ENCODE results near the gene ALPK3. TPM values are rescaled to one million over a fixed set of nuclear protein-coding genes. Genes with fewer than 3 reads are reported as not detected.

Gene ALPK3
- total RNA-seq, 1 donor from 2014 or later: 54.5 TPM

DNA sequence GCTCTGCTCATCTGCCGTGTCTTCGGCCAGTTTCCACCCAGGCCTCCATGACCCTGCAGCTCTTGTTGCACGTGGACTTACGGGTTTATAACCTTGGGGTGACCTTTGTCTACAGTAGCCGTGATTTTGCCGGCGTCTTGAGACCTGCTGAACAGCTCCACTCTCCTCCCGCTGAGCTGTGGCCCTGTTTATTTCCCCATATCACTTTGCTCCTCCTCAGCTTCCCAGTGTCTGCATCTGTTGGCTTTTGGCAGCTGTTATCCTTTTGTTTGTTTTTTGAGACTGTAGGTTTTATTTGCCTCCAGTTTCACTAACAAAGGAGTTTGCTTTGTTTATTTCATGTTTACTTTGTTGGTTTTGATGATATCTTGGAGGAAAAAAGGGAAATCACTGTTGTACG lies 38.0 kb downstream of the ALPK3 start:
- H3K4me3 ChIP-seq (ENCODE audit: low read depth, low read length): no peak overlapping the region
- DNase-seq (ENCODE audit: low read depth): no peak
- no peaks in the 10 kb centered on the region for H3K27me3 ChIP-seq (ENCODE audit: control insufficient read depth, insufficient read depth, low read length)
- peaks cover 2% of the 10 kb centered on the region for H3K36me3 ChIP-seq (ENCODE audit: control insufficient read depth, insufficient read depth, low read length)
- TF ChIP-seq, protein P1, sequence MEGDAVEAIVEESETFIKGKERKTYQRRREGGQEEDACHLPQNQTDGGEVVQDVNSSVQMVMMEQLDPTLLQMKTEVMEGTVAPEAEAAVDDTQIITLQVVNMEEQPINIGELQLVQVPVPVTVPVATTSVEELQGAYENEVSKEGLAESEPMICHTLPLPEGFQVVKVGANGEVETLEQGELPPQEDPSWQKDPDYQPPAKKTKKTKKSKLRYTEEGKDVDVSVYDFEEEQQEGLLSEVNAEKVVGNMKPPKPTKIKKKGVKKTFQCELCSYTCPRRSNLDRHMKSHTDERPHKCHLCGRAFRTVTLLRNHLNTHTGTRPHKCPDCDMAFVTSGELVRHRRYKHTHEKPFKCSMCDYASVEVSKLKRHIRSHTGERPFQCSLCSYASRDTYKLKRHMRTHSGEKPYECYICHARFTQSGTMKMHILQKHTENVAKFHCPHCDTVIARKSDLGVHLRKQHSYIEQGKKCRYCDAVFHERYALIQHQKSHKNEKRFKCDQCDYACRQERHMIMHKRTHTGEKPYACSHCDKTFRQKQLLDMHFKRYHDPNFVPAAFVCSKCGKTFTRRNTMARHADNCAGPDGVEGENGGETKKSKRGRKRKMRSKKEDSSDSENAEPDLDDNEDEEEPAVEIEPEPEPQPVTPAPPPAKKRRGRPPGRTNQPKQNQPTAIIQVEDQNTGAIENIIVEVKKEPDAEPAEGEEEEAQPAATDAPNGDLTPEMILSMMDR (IDR thresholded peaks at IDR 0.05; ENCODE audit: insufficient read depth, low read length, poor library complexity, severe bottlenecking): no peak

DNA sequence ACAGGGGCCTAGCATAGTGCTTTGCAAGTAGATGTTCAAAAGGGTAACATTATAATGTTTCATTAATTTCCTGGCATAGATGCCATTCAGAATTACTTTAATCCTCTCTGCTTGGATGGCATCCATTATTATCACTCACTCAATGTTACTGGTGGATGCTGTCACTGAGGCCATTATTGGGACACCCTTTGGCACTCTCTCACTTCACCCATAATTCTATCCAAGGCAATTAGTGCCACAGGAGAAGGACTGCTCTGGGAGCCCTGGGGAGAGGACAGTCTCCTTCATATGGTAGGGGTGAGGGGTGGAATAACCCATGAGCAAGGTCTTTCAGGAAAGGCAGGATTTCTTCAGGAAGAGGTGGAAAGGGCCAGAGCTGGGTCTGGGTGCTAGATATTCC lies 38.6 kb downstream of the ALPK3 start:
- Histone ChIP-seq H3K36me3 (ENCODE audit: control insufficient read depth, insufficient read depth, low read length) (peaks cover 2% of the 10 kb centered on the region), H3K27me3 (ENCODE audit: control insufficient read depth, insufficient read depth, low read length) (no peaks in the 10 kb centered on the region), H3K4me3 (ENCODE audit: low read depth, low read length) (no peak overlapping the region)
- TF ChIP-seq, protein P1 (IDR thresholded peaks at IDR 0.05; ENCODE audit: insufficient read depth, low read length, poor library complexity, severe bottlenecking): no peak
- no peak for DNase-seq (ENCODE audit: low read depth)

DNA sequence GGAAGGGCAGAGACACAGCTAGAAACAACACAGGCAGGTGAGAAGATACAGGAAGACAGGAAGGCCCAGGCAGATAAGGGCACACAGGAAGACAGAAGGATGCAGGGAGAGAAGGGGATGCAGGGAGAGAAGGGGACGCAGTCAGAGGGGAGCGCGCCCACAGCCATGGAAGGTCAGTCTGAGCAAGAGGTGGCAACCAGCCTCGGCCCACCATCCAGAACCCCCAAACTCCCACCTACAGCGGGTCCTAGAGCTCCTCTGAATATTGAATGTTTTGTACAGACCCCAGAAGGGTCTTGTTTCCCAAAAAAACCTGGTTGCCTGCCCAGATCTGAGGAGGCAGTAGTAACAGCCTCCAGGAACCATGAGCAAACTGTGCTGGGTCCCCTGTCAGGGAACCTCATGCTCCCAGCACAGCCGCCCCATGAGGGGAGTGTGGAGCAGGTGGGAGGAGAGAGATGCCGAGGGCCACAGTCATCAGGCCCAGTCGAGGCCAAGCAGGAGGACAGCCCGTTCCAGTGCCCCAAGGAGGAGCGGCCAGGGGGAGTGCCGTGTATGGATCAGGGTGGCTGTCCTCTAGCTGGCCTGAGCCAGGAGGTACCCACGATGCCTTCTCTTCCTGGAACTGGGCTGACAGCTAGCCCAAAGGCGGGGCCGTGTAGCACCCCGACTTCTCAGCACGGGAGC lies 39.7 kb downstream of the ALPK3 start:
- TF ChIP-seq, protein P1 (IDR thresholded peaks at IDR 0.05; ENCODE audit: insufficient read depth, low read length, poor library complexity, severe bottlenecking): no peak
- H3K27me3 ChIP-seq (ENCODE audit: control insufficient read depth, insufficient read depth, low read length): no peaks in the 10 kb centered on the region

DNA sequence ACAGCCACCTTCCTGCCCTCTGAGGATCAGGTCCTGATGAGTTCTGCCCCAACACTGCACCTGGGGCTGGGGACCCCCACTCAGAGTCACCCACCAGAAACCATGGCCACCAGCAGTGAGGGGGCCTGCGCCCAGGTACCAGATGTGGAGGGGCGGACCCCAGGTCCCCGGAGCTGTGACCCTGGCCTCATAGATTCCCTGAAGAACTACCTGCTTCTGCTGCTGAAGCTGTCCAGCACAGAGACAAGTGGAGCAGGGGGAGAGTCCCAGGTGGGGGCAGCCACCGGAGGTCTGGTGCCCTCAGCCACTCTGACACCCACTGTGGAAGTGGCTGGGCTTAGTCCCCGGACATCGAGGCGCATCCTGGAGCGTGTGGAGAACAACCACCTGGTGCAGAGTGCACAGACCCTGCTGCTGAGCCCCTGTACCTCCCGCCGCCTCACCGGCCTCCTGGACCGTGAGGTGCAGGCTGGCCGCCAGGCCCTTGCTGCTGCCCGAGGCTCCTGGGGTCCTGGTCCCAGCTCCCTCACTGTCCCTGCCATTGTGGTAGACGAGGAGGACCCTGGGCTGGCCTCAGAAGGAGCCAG lies 40.4 kb downstream of the ALPK3 start:
- Histone ChIP-seq H3K4me3 (ENCODE audit: low read depth, low read length) (no peak overlapping the region), H3K36me3 (ENCODE audit: control insufficient read depth, insufficient read depth, low read length) (peaks cover 2% of the 10 kb centered on the region), H3K27me3 (ENCODE audit: control insufficient read depth, insufficient read depth, low read length) (no peaks in the 10 kb centered on the region)
- TF ChIP-seq, protein P1 (IDR thresholded peaks at IDR 0.05; ENCODE audit: insufficient read depth, low read length, poor library complexity, severe bottlenecking): no peak
- no peak for DNase-seq (ENCODE audit: low read depth)

More for the DNA sequence above, 39.7 kb downstream of the ALPK3 start:
- Histone ChIP-seq H3K36me3 (ENCODE audit: control insufficient read depth, insufficient read depth, low read length) (peaks cover 2% of the 10 kb centered on the region), H3K4me3 (ENCODE audit: low read depth, low read length) (no peak overlapping the region)
- no peak for DNase-seq (ENCODE audit: low read depth)

DNA sequence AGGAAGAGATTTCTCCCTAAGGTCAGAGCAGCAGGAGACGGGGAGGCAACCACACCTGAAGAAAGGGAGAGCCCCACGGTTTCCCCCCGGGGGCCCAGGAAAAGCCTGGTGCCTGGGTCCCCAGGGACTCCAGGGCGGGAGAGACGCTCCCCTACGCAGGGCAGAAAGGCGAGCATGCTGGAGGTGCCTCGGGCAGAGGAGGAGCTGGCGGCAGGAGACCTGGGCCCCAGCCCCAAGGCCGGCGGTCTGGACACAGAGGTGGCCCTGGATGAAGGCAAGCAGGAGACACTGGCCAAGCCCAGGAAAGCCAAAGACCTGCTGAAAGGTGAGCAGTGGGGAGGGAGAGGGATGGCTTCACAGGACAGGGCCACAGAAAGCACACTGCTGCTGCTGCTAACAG lies 41.1 kb downstream of the ALPK3 start:
- Histone ChIP-seq H3K27me3 (ENCODE audit: control insufficient read depth, insufficient read depth, low read length) (no peaks in the 10 kb centered on the region), H3K36me3 (ENCODE audit: control insufficient read depth, insufficient read depth, low read length) (peaks cover 4% of the 10 kb centered on the region), H3K4me3 (ENCODE audit: low read depth, low read length) (no peak overlapping the region)
- DNase-seq (ENCODE audit: low read depth): no peak
- TF ChIP-seq, protein P1 (IDR thresholded peaks at IDR 0.05; ENCODE audit: insufficient read depth, low read length, poor library complexity, severe bottlenecking): no peak

All from kidney epithelial cell (primary cell).